Fibroblast of villous mesenchyme (primary cell): Measurements from ENCODE around the gene CFC1. TPM values are rescaled to one million over a fixed set of nuclear protein-coding genes. Genes with fewer than 3 reads are reported as not detected.
"Not testable (repeated sequence)": the region's sequence is repeated elsewhere in the genome, so short reads cannot be mapped to it uniquely, and the experiment has no call there.

Experiments used
- DNase-seq: peaks from one replicate; pipeline ENCODE4 v3.0.0-alpha.2; 2010; ENCODE audit warnings: low read depth
- H3K4me3 ChIP-seq: 2 replicates; pipeline ENCODE4 v1.5.1; 2011; ENCODE audit warnings: low read depth, mild to moderate bottlenecking, low read length
- total RNA-seq: library from RNA; depleted of rRNA; stranded (reverse); fragments of >200 nt; gene quantifications from 2 replicates; pipeline ENCODE4 v1.2.3, GENCODE V29; 2012

CFC1 gene
- total RNA-seq = not detected in 2 replicates

DNA sequence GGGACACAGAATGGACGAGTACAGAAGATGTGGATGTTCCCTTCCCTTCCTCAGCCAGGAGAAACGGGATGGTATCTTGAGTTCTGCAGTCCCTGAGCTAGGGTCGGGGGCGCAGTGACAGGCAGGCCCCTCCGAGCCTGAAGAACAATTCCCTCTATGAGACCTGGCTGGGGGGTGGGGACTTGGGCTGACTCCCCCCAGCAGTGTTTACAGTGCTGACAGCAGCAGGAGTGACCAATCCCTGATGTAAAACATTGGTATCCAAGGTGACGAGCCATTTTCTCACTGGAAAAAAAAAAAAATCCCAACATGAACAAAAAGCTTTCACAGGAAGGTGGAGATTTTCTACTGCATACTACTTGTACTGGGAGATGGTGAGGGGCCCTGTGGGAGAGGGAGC lies at the start of gene CFC1:
CFC1 (minus strand) TSS at position 183 of the 400 bp plus-strand sequence. CDS start 288 bp downstream, outside the sequence.
- H3K4me3 ChIP-seq, DNase-seq: not testable (repeated sequence)

- DNase-seq, H3K4me3 ChIP-seq: not testable (repeated sequence)
Measured at GRCh38 chr2:130641688-130642087, 42.3 kb upstream of the CFC1 start.

DNA sequence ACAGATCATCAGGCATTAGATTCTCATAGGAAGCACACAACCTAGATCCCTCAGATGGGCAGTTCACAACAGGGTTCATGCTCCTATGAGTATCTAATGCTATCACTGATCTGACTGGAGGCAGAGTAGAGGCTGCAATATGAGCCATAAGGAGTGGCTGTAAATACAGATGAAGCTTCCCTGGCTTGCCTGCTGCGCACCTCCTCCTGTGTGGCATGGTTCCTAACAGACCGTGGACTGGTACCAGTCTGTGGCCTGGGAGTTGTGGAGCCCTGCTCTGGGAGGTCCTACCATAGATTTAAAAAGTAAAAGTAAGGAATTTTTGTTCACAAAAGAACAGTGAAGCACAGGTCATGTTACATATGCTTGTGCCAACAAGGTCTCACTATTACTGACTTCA lies 39.6 kb upstream of the CFC1 start:
- not testable (repeated sequence) for DNase-seq, H3K4me3 ChIP-seq

DNA sequence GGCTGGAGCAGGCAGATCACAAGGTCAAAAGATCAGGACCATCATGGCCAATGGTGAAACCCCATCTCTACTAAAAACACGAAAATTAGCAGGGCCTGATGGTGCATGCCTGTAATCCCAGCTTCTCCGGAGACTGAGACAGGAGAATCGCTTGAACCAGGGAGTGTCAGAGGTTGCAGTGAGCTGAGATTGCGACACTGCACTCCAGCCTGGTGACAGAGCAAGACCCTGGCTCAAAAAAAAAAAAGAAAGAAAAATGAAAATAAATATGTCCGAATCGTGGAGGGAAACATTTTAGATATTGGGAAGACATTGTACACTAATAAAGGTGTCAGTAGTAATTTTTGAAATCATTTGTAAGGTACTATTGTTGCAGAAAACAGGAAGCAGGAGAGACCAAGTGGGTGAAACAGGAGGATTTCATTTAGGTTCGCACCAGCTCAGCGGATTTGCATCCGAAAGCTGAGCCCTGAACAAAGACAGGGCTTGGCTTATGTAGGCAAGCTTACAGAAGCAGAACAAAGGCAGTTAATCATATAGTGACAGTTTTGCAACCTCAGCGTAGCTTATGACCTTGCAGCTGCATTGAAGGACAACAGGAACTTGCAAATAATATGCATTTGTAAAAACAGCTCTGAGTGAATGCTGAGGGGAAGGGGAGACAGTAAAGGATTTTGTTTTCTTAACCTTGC lies 29.6 kb upstream of the CFC1 start:
- not testable (repeated sequence) for H3K4me3 ChIP-seq, DNase-seq

DNA sequence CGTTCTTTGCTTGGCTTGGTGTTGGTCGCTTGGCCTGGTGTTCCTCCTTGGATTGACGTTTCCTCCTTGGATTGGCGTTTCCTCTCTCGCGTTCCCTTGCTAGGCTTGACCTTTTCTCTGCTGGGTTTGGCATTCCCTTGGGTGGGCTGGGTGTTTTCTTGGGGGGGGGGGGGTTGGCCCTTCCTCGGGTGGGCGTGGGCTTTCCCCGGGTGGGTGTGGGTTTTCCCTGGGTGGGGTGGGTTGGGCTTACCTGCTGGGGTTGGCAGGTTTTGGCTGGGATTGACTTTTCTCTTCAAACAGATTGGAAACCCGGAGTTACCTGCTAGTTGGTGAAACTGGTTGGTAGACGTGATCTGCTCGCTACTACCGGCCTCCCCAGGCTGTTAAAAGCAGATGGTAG lies 11.8 kb upstream of the CFC1 start, which contains the start of gene POTEJ:
POTEJ (plus strand) TSS at position 301 of the 400 bp plus-strand sequence; CDS start at position 394, 93 bp downstream.
- H3K4me3 ChIP-seq, DNase-seq: not testable (repeated sequence)

- DNase-seq, H3K4me3 ChIP-seq: not testable (repeated sequence)
Measured at GRCh38 chr2:130610486-130610885, 11.1 kb upstream of the CFC1 start.

DNA sequence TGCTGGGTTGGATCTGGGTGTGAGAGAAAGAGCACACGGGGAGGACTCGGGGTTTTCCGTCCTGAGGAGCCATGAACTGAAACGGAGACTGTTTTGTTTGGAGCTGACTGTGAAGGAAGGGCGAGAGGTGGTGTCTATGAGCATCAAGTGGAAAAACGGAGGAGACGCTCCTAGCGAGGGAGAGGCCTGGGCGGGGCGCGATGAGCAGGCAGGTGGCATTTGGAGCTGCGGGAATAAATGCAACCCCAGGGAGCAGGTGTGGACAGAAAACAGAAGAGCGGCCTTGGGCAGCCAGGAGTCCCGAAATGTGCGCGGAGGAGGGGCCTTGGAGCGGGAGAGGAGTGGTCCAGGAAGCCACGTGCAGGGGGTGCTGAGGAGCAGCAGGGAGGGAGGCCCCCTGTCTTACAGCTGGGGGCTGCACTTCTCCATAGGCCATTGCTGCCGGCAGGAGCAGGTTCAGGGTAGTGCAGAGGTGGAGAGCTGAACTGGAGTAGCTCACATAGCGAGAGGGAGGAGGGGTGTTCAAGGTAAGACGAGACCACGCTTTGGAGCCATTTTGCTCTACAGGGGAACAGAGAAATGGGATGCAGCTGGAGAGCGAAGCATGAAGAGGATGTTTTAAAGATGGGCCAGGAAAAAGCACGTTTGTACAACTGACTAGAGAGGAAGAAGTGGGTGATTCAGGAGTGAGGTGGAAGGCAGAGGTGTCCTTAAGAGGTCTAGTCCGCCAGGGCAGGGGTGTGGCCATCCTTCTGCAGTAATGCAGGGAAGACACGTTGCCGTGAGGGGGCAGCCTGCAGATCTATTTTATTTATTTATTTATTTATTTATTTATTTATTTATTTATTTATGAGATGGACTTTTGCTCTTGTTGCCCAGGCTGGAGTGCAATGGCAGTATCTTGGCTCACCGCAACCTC lies 9.9 kb upstream of the CFC1 start:
- H3K4me3 ChIP-seq = not testable (repeated sequence)

GRCh38 chr2:130608276-130609001 lies 9.1 kb upstream of the CFC1 start:
- DNase-seq, H3K4me3 ChIP-seq: not testable (repeated sequence)

More for the DNA sequence above, 9.9 kb upstream of the CFC1 start:
- not testable (repeated sequence) for DNase-seq

- H3K4me3 ChIP-seq = not testable (repeated sequence)
Measured at GRCh38 chr2:130601648-130602302, 2.4 kb upstream of the CFC1 start.

DNA sequence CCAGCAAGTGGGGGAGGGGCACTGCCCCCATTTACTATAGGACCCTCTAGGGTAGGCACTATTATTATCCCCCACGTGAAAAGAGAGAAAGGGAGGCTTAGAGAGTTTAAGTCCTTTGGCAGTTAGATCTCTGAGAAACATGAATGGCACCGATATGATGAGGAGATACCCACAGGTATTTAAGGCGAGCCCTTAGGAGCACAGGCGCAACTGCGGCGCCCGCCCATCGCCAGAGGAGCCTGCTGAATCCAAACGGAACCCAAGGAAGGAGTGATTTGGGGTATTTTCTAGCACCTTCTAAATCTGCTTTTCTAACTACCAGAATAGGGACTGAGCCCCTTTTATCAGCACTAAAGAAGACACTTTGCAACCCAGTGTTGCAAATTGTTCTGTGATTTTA lies 551 bp upstream of the CFC1 start:
- H3K4me3 ChIP-seq, DNase-seq: not testable (repeated sequence)

More at GRCh38 chr2:130601648-130602302, 2.4 kb upstream of the CFC1 start:
- DNase-seq = not testable (repeated sequence)

GRCh38 chr2:130598463-130598862 lies 912 bp downstream of the CFC1 start:
- not testable (repeated sequence) for H3K4me3 ChIP-seq, DNase-seq

DNA sequence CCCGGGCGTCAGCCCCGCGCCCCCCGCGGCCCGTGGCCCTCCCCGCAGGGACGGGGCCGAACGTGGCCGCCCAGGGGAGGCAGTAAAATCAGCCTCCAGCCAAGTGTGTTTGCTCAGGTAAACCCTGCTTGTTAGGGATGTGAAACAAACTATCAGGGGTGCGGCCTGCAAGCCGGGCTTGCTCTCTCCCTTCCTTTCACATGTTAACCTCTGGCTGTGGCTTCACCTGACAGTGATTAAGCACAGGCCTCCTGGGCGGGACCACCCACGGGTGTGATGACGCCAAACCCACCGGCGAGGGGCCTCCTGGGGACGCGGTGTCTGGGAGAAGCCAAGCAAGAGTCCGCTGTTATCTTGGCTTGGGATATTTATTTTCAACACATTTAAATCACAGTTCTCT lies 1.4 kb downstream of the CFC1 start:
- not testable (repeated sequence) for H3K4me3 ChIP-seq, DNase-seq

DNA sequence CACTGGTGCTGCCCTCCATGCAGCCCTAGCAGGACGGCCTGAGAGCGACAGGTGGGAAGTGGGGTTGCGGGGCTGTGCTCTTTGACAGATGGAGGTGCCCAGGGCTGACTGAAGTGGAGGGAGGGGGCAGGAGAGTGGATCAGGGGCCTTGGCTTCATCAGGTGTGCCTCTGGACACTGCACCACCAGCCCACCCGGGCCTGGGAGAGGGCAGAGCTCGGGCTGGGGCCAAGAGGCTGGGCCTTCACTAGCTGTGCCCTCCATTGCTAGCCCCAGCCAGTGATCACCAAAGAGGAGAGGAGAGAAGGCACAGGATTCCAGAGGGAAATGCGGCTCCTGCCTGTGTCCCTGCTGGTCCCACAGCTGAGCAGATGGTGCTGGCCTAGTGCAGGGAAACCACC lies 2.6 kb downstream of the CFC1 start:
- DNase-seq = not testable (repeated sequence)

DNA sequence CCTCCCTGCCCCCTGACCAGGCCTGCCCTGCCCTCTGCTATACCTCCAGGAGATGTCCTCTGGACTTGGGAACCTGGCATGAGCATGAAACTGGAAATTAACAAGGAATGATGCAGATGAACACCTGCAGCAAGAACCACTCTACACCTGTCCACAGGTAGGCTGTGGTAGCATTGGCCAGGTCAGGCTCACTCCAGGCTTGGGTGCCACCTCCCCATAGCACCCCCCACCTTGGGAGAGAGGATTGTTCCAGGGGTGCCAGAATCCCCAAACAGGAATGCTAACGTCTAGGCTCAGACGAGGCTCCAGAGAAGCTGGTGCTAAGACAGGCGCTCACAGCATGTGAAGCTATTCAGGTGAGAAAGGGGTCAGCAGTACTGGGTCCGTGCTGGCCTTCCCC lies 5.4 kb downstream of the CFC1 start:
- not testable (repeated sequence) for DNase-seq, H3K4me3 ChIP-seq

More for the DNA sequence above, 2.6 kb downstream of the CFC1 start:
- H3K4me3 ChIP-seq = not testable (repeated sequence)

GRCh38 chr2:130592791-130593414 lies 6.5 kb downstream of the CFC1 start:
- H3K4me3 ChIP-seq, DNase-seq: not testable (repeated sequence)

GRCh38 chr2:130590842-130591359 lies 8.5 kb downstream of the CFC1 start:
- H3K4me3 ChIP-seq, DNase-seq: not testable (repeated sequence)

GRCh38 chr2:130590170-130590841 lies 9.1 kb downstream of the CFC1 start:
- DNase-seq, H3K4me3 ChIP-seq: not testable (repeated sequence)
